GM03348 (cell line): ENCODE results near the gene ETFBKMT.
"Not testable (repeated sequence)": the region's sequence is repeated elsewhere in the genome, so short reads cannot be mapped to it uniquely, and the experiment has no call there.

ENCODE experiments used
- DNase-seq: peaks from one replicate; pipeline ENCODE4 v3.0.0; 2012; ENCODE audit warnings: low spot score

Gene ETFBKMT

DNA sequence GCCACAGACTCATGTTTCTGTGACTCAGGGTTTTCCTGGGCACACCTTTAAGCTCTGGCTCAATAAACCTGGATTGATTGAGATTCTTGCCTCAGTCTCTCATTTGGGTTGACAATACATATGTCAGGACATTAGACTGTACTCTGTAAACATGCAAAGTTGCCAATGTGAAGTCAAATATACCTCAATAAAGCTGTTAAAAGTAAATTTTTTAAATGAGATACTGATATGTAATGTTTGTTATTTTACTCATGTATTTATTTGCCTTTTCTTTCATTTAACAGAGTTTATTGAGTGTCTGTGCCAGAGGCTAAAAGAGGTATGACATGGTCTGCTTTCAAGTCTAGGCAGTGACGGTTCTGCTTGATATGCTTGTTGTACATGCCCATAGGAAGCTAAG lies 3.7 kb upstream of the ETFBKMT start:
- DNase-seq: no peak

DNA sequence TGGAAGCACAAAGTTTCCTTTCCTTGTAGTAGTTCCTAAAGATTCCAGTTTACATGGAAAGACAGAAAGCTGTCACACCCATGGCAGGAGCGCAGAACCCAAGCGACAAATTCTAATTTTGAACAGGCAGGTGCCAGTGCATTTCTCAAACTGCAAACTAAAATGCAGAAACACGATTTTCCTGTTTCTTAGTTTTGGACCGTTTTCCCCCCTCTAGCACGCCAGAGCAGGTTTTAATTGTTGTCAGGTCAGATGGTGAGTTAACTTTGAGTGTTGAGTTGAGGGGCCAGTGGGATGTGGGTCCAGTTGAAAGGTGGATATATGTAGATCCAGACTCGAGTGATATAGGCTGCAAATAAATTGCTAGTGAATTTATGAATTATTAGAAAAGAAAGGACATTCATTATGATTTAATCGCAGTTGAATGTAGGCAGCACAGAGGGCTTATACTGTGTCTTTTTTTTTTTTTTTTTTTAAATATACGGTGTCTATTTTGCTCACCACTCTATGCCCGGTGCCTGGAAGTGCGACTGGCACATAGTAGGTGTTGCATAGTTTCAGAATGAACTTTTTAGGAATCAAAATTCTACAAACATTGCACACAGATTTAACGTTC lies 909 bp upstream of the ETFBKMT start:
- DNase-seq: no peak

DNA sequence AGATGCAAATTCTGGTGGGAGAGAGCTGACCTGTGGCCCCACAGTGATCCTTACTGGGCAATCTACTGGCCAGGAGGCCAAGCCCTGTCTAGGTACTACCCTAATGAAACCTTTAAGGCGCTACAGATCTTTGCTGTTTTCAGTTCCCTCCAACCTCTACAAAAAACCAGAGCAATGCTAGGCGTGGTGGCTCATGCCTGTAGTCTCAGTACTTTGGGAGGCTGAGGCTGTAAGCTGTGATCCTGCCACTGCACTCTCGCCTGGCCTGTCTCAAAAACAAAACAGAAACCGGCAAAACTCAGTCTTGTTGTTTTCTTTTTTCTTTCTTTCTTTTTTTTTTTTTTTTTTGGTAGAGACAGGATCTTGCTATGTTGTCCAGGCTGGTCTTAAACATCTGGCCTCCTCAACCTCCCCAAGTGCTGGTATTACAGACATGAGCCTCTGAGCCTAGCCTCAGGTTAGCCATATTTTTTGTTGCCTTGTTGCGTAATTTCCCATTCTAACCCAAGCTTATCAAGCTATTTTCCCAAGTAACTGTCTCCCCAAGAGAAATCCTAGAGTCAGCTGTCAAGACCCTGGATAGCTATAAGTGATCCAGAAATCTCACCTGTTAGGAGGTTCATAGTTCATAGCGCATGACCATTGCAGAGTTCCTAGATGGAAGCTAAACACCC lies 2.8 kb downstream of the ETFBKMT start:
- DNase-seq: no peak

DNA sequence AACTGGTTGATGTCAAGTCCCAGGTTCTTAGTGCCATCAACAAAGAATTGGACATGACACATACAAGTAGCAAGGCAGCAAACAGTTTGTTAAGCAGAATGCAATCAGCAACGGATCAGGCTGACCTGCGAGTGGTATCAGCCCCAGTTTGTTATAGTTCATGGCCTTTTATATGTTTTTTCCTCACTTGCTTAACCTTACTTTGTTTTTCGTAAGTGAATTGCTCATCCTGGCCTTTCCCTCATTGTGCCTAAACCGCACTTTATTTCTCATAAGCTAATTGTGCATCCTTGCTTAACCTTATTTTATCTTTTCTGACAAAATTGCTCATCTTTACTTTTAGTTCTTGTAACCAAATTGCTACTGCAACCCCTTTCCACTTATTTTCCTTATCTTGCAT lies 4.1 kb downstream of the ETFBKMT start:
- no peak for DNase-seq

DNA sequence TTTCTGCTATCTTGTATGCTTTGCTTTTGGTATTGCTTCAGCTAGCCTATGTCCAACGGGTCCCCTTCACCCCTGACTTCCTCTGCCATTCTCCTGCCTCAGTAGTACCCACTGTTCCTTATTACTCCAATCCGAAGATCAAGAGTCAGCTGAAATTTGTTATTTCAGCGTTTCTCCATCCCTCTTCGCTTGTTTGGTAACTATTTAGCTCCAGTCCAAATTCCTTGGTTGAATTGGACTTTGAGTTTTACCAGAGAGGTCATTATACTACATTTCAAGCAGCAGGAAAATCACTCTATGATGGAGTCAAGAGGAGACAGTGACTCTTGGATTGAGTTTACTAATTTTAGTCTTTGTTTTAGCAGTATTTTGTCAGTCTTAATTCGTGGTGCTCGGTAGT lies 4.5 kb downstream of the ETFBKMT start:
- no peak for DNase-seq

DNA sequence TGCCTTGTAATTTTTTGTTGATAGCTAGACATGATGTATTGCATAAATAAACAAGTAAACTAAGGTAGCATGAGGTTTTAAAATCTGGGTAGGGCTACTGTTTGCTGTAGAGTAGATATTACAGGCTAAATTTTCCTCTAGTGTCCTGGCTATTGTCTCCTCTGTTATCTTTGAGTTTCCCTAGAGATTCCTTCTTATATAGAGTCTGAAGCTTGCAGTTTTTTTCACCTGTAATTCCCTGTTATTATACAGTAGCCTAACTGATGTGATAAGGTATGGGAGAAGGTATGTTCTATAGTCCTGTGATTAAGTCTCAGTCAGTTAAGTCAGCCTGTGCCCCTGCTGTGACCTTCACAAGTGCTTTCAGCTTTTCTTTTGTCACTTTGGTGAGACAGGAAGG lies 9.5 kb downstream of the ETFBKMT start:
- DNase-seq: no peak

DNA sequence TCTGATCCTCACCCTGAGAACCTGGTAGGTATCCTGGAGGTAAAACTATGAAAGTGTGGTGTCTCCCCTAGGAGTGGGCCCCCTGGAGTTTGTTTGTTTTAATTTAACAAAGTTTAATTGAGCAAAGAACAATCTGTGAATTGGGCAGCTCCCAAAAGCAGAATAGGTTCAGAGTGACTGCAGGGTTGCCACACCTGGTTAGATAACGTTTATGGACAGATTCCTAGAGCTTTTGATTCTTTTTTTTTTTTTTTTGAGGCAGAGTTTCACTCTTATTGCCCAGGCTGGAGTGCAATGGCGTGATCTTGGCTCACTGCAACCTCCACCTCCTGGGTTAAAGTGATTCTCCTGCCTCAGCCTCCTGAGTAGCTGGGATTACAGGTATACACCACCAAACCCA lies 10.1 kb downstream of the ETFBKMT start:
- DNase-seq: not testable (repeated sequence)

DNA sequence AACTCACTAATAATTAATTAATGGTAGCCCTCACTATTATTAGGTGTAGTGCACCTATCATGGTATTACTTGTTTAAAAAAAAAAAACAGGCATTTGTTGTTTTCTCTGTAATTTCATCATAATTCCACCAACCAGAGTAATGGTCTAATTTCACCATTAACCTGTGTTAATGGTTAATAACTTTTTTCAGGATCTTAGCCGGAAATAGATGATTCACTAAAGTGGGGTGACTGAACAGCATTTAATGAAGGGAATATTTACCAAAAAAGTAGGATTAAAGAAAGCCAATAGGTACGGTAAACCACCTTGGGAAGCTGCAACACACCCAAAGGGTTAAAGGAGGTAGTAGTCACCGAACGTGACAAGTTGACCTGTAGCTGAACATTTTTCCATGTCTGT lies 13.0 kb downstream of the ETFBKMT start:
- DNase-seq: no peak

DNA sequence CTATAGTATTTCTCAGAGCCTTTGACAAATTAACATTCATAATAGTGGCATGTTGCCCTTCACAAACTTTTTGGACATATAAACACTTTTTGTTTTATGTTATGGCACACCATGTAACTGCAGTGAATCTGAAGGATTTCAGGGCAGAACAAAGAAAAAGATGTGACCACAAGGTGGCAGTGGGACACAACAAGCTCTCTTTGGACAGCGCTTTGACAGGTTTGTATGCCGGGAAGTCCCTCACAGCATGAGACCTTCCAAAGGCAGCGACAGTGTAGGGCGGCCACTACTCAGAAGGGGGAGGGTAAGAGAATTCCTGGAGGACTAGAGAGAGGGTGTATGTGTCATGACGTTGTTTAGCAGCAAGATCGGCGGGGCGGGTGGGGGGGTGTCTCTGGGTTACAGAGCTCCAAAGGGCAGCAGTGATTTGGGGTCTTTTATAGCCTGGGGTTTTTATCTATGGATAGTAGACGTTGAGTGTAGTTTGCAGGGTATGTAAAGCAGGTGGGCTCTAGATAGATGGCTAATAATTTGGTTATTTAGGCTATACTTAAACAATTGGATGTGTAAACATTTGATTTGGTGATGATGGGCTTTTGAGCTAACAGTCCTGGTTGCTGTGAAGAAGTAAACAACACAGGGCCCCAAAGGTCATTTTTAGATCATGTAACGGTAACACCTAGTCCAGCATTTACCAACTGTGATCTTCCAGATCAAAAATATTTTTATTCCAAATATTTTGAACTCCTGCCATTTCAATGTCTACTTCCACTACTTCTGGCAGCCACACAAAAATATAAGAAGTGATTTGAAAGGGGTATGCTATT lies 22.9 kb downstream of the ETFBKMT start:
- DNase-seq: peak; percentile 36

DNA sequence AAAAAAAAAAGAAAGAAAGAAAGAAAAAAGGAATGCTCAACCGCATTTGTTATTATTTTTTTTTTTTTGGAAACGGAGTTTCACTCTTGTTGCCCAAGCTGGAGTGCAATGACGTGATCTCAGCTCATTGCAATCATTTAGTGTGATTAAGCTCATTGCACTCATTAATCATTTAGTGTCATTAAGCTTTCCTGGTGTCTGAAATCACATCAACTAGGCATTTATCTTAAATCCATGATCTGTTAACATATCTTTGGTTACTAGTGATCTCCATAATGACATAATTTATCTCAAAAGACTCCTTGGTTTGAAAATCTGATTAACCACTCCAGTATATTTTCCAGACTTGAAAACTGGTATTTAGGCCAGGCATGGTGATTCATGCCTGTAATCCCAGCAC lies 26.3 kb downstream of the ETFBKMT start:
- no peak for DNase-seq

DNA sequence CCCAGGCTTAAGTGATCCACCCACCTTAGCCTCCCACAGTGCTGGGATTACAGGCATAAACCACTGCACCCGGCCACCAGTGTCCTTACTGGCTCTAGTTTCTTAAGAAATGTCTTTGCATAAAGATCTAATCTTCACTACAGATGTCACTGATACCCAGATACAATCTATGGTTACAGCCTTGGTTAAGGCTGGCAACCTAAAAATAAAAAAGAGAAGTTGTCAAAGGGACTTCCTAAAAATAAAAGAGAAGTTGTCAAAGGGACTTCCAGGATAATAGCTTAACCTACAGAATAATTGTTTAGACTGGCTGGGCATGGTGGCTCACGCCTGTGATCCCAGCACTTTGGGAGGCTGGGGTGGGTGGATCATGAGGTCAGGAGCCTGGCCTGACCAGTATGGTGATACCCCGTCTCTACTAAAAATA lies 27.6 kb downstream of the ETFBKMT start:
- no peak for DNase-seq

DNA sequence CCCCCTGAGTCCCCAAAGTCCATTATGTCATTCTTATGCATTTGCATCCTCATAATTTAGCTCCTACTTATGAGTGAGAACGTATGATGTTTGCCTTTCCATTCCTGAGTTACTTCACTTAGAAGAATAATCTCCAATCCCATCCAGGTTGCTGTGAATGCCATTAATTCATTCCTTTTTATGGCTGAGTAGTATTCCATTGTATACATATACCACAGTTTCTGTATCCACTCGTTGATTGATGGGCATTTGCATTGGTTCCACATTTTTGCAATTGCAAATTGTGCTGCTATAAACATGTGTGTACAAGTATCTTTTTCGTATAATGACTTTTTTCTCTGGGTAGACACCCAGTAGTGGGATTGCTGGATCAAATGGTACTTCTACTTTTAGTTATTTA lies 30.4 kb downstream of the ETFBKMT start:
- not testable (repeated sequence) for DNase-seq

DNA sequence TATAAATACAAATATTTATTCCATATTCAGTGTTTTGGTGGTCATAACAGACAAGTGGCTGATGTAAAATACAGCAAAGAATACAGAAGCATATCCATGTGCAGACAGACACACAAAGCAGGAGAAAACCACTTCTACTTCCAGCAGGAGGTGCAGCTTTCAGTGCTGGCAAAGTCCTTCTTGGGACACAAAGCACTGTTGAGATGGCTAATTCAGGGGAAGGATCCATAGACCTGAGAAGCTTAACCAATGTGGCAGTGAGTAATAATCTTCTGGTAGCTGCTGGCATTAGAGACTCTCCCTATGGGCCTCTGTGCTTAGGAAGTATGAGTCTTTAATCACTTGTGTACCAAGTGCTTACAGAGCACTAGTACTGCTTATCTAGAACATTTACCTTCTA lies 42.6 kb downstream of the ETFBKMT start:
- DNase-seq: peak; percentile 6

DNA sequence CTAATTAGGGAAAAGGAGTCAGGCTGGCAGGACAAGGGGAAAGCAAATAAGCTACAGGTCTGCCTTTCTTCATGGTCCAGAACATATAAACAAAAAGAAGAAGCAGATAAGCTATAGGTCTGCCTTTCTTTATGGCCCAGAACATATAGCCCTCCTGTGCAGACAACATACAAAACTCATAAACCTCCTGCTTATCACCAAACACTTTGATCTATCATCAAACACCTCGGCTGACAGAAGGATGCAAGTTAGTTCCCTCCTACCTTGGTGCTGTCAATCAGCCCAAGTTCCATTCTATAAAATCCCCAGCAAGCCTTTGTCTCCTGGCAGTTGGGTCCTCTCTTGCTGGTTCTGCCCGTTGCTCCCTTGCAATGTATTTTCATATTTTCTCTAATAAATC lies 46.1 kb downstream of the ETFBKMT start:
- no peak for DNase-seq

DNA sequence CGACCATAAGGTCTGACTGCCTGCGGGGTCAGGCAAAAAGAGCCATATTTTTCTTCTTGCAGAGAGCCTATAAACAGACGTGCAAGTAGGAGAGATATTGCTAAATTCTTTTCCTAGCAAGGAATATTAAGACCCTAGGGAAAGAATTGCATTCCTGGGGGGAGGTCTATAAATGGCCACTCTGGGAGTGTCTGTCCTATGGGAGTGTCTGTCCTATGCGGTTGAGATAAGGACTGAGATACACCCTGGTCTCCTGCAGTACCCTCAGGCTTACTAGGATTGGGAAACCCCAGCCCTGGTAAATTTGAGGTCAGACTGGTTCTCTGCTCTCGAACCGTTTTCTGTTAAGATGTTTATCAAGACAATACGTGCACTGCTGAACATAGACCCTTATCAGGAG lies 48.6 kb downstream of the ETFBKMT start:
- not testable (repeated sequence) for DNase-seq

DNA sequence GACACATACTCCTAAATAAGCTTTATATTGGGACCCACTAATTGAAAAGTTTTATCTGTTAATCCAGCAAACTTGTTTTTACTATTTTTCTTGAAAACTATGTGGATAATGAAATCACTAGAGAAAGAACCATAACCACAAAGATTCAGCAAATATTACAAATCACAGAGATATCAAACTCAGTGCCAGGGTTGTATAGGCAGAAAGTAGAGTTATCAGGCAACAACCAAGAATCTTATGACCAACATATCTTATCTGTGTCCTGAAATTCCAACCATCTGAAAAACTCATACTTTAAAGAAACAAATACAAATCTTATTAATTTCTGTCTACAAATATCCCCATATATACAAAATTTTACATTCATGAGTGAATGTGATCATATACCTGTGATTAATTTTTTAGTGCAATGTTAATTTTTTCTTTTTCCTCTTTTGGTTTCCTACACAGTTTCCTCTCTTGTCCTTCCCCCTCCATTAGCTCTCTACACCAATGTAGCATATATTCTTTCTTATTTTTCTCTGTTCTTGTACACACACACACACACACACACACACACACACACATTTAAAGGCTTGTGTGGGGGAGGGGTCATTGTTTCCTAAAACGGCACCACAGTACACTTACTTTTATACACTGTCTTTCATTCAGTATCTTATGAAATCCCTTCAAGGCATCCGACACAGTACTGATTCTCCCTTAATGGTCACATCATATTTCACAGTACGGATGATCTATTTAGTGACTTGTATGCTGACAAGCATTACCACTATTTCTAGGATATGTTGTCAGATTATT lies 50.7 kb downstream of the ETFBKMT start:
- no peak for DNase-seq

DNA sequence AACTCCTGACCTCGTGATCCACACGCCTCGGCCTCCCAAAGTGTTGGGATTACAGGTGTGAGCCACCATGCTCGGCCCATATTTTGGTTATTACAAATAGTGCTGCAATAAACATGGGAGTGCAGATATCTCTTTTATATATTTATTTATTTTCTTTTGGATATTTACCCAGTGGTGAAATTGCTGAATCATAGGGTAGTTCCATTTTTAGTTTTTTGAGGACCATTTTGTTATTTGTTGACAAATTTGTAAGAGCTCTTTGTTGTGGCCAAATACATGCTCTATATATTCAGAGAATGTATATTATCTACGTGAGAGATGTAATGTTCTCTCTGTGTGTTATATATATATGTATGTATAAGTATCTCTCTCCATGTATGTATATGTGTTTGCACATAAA lies 53.4 kb downstream of the ETFBKMT start:
- DNase-seq: no peak

DNA sequence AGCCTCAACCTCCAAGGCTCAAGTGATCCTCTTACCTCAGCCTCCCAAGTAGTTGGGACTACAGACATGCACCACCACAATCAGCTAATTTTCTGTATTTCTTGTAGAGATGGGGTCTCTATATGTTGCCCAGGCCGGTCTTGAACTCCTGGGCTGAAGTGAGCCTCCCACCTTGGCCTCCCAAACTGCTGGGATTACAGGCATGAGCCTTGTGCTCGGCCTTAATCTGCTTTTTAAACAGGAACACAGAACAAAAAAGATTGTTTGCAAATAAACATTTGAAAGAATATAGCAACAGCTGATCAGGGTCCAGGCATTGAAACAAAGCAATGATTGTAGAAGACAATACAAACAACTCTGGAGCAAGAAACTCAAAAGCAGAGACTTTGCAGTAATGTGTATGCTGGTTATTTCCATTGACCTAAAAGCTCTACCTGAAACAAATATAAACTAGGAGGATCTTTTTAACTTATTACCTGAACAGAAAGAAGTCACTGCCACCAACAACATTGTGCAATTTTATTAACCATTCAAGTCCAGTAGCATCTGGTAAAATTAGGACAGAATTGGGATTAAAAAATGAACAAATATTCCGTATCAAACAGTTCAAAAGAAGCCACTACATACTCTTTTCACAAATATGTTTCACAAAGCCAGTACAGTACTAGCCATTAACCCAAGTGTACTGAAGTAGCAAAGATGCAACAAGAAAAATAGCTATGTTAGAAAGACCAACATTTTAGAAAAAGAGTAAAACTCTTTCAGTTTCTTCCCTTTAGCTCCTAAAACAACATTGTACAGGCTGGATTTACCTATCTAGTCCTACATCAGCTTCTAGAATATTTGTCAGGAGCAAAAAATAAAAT lies 55.2 kb downstream of the ETFBKMT start:
- DNase-seq: no peak

DNA sequence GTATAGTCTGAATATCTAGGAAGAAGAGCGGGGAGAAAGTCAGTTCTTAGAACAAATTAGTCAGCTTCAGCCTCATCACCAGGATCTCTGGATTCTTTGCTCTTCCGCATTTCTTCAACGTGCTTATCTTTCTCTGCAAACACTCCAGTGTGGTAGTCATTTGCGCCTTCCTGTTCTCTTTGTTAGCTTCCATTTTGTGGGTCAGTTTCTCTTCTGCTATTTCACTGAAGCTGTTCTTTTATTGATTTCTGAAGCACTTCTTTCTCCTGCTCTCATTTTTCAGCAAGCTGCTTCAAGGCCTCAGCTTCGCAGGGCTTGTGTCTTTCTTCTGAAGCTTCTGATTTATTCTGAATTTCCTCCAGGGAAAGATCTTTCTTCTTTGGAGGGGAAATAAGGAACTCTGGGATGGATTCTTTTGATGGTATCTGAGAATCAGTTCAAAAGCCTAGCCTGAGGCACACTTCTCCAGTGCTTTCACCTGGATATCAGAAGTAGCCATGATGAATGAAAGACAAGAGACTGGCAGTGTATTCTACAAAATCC lies 55.9 kb downstream of the ETFBKMT start:
- no peak for DNase-seq

DNA sequence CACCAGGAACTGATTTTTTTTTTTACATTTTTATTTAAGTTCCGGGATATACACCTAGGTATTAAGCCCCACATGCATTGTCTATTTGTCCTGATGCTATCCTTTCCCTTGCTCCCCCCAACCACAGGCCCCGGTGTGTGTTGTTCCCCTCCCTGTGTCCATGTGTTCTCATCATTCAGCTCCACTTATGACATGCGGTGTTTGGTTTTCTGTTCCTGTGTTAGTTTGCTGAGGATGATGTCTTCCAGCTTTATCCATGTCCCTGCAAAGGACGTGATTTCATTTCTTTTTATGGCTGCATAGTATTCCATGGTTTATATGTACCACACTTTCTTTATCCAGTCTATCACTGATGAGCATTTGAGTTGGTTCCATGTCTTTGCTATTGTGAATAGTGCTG lies 57.5 kb downstream of the ETFBKMT start:
- not testable (repeated sequence) for DNase-seq

DNA sequence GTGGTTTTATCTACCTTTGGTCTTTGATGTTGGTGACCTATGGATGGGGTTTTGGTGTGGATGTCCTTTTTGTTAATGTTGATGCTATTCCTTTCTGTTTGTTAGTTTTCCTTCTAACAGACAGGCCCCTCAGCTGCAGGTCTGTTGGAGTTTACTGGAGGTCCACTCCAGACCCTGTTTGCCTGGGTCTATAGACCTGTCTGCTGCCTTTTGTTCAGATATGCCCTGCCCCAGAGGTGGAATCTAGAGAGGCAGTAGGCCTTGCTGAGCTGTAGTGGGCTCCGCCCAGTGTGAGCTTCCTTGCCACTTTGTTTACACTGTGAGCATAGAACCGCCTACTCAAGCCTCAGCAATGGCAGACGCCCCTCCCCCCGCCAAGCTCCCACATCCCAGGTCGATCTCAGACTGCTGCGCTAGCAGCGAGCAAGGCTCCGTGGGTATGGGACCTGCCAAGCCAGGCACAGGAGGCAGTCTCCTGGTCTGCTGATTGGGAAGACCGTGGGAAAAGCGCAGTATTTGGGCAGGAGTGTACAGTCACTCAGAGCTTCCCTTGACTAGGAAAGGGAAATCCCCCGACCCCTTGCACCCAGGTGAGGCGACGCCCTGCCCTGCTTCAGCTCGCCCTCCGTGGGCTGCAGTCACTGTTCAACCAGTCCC lies 59.2 kb downstream of the ETFBKMT start:
- DNase-seq: not testable (repeated sequence)
